B cell (primary cell): Measurements from ENCODE around the gene GPA33. TPM values are rescaled to one million over a fixed set of nuclear protein-coding genes. Genes with fewer than 3 reads are reported as not detected.

Experiments used
- ATAC-seq: fragments of 200-7000 bp; cut with Tn5 transposase; one replicate; pipeline ENCODE4 v1.10.0; 2021; ENCODE audit warnings: low read depth, mild to moderate bottlenecking, moderate number of reproducible peaks, moderate library complexity
- CTCF ChIA-PET: fragments of 350-600 bp; sonication (Branson Sonifier 250); formaldehyde crosslinking; loops from one replicate; lab custom pipeline; 2021; ENCODE audit warnings: antibody characterized with exemption, inconsistent platforms; lab: Charles Lee
- POLR2A ChIA-PET: fragments of 350-600 bp; sonication (Branson Sonifier 250); formaldehyde crosslinking; loops from one replicate; lab custom pipeline; 2021; ENCODE audit warnings: antibody characterized with exemption; lab: Charles Lee
- DNase-seq: peaks from one replicate; pipeline ENCODE4 v3.0.0; 2013
- H2AFZ ChIP-seq: 2 replicates; pipeline ENCODE4 v1.6.1; 2012; ENCODE audit warnings: mild to moderate bottlenecking, low read depth, low read length; ENCODE audit not compliant: insufficient read depth, poor library complexity, severe bottlenecking
- H3K27ac ChIP-seq, 2 donors: 1 replicate in 1 of 2; 2 replicates in 1 of 2; pipeline ENCODE4 v1.5.1; 2012 to 2013; ENCODE audit warnings: low read length in 2 of 2, mild to moderate bottlenecking in 2 of 2, moderate library complexity in 1 of 2
- H3K27me3 ChIP-seq, 4 experiments: fragments of 200-600 bp in 1 of 4; sonication (generic) in 1 of 4; replicated peaks in 1 of 4; 1 replicate in 2 of 4; 2 replicates in 2 of 4; pipeline versions ENCODE4 v1.6.1 to v1.7.0; 2013 to 2016; ENCODE audit warnings: low read length in 3 of 4, mild to moderate bottlenecking in 2 of 4, mixed read lengths in 1 of 4, moderate library complexity in 1 of 4; ENCODE audit not compliant: insufficient read depth in 4 of 4, control insufficient read depth in 3 of 4; ENCODE audit errors: control extremely low read depth in 1 of 4
- H3K36me3 ChIP-seq, 2 experiments: replicated peaks in 1 of 2; 1 replicate in 1 of 2; 2 replicates in 1 of 2; pipeline versions ENCODE4 v1.6.1 to v1.7.1; 2013; ENCODE audit warnings: low read length in 1 of 2; ENCODE audit not compliant: insufficient read depth in 2 of 2, control insufficient read depth in 1 of 2; ENCODE audit errors: control extremely low read depth in 1 of 2, extremely low read depth in 1 of 2
- H3K4me1 ChIP-seq, 2 donors: fragments of 200-600 bp in 1 of 2; sonication (generic) in 1 of 2; 1 replicate in 1 of 2; 2 replicates in 1 of 2; pipeline versions ENCODE4 v1.5.1 to v1.6.1; 2013 to 2017; ENCODE audit warnings: low read length in 2 of 2; ENCODE audit not compliant: control insufficient read depth in 2 of 2, insufficient read depth in 2 of 2
- H3K4me2 ChIP-seq: replicated peaks from 2 replicates; pipeline ENCODE3; 2012; ENCODE audit warnings: mild to moderate bottlenecking, low read depth, low read length; ENCODE audit not compliant: poor library complexity, severe bottlenecking
- H3K4me3 ChIP-seq, 5 experiments: fragments of 200-600 bp in 1 of 5; sonication (generic) in 1 of 5; 1 replicate in 3 of 5; 2 replicates in 2 of 5; pipeline versions ENCODE4 v1.5.1 to v1.7.0; 2011 to 2016; ENCODE audit warnings: low read length in 4 of 5, mild to moderate bottlenecking in 4 of 5, low read depth in 2 of 5, control low read depth in 1 of 5, moderate library complexity in 1 of 5; ENCODE audit not compliant: insufficient read depth in 1 of 5; ENCODE audit errors: control extremely low read depth in 1 of 5, extremely low read depth in 1 of 5
- H3K79me2 ChIP-seq: fragments of 200-600 bp; sonication (generic); one replicate; pipeline ENCODE4 v1.6.0; 2016; ENCODE audit warnings: low read length; ENCODE audit not compliant: control insufficient read depth, insufficient read depth
- H3K9ac ChIP-seq: fragments of 200-600 bp; sonication (generic); 2 replicates; pipeline ENCODE4 v1.6.1; 2017; ENCODE audit warnings: mild to moderate bottlenecking, low read length, moderate library complexity
- H3K9me3 ChIP-seq, 3 donors: one replicate each; pipeline versions ENCODE4 v1.6.1 to v1.7.1; 2013; ENCODE audit warnings: low read length in 2 of 3; ENCODE audit not compliant: control insufficient read depth in 2 of 3, insufficient read depth in 1 of 3; ENCODE audit errors: control extremely low read depth in 1 of 3
- H4K20me1 ChIP-seq: 2 replicates; pipeline ENCODE4 v1.6.0; 2012; ENCODE audit warnings: mild to moderate bottlenecking, low read length; ENCODE audit not compliant: insufficient read depth, control insufficient read depth, poor library complexity, severe bottlenecking
- H3K27ac Mint-ChIP-seq: one replicate; pipeline ENCODE4 v1.8.0; 2021; ENCODE audit warnings: mixed read lengths
- H3K27me3 Mint-ChIP-seq: one replicate; pipeline ENCODE4 v1.8.0; 2021; ENCODE audit warnings: mixed read lengths
- H3K4me1 Mint-ChIP-seq: one replicate; pipeline ENCODE4 v1.8.0; 2021; ENCODE audit warnings: mixed read lengths
- H3K4me3 Mint-ChIP-seq: one replicate; pipeline ENCODE4 v1.8.0; 2021; ENCODE audit warnings: mixed read lengths
- H3K9me3 Mint-ChIP-seq: one replicate; pipeline ENCODE4 v1.8.0; 2022; ENCODE audit warnings: mixed read lengths; ENCODE audit not compliant: insufficient read depth
- EZH2 ChIP-seq: IDR thresholded peaks from 2 replicates; pipeline ENCODE4 v1.6.1; 2012; ENCODE audit warnings: borderline replicate concordance, low read depth, mild to moderate bottlenecking, moderate library complexity, low read length; ENCODE audit not compliant: insufficient read depth, poor library complexity, severe bottlenecking
- WGBS: methylation state at CpG from one replicate; pipeline ENCODE4 v1.1.5; 2013; ENCODE audit warnings: missing lambda C conversion rate; ENCODE audit not compliant: insufficient coverage; 5-methylcytosine and 5-hydroxymethylcytosine counted together
- intact Hi-C: fragments of 100-400 bp; cut with micrococcal nuclease; formaldehyde crosslinking; loops from one replicate; pipeline ENCODE4 v1.10.0; 2022
- polyA plus RNA-seq: library from polyadenylated mRNA; depleted of rRNA; stranded (reverse); fragments of >200 nt; gene quantifications from 2 replicates; pipeline ENCODE4 v1.2.3, GENCODE V29; 2012
- total RNA-seq, 2 donors: library from RNA; stranded (reverse); fragments of 120-200 nt in 1 of 2; gene quantifications; 1 replicate in 1 of 2; 2 replicates in 1 of 2; pipeline versions ENCODE4 v1.2.3 to v1.2.4, GENCODE V29; 2013 to 2022
- TF ChIP-seq, protein P1 (sequence below): fragments of 200-600 bp; IDR thresholded peaks from one replicate; pipeline ENCODE4 v1.8.0; 2022; ENCODE audit warnings: antibody characterized with exemption, mild to moderate bottlenecking

The GPA33 gene
- total and polyA plus RNA-seq, 2 donors (not counting 1 experiment from before 2014, with no cell fraction given) = 0.91 to 2.4 TPM

DNA sequence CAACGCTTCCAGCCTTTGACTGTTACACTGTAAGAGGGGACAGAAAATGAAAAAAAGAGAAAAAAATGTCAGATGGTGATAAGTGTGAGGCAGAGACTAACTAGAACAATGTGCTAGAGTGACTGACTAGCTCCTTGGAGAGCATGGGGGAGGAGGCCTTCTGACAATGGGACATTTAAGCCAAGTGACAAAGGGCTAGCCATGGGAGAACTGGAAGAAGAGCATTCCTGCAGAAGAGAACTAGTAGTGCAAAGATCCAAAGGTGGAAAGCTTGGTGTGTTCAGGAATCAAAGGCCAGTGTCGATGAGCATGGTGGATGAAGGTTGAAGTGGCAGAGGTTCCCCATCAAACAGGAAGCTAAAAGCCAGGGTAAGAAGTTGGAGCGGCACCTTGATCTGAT lies 29.5 kb upstream of the GPA33 start:
- intact Hi-C loops = no loop called here
- no peaks in the 10 kb centered on the region for H4K20me1 ChIP-seq
- peaks cover 0 to 23% (median 6%) of the 10 kb centered on the region in 4 experiments for H3K27me3 ChIP-seq
- peaks cover 12 to 13% of the 10 kb centered on the region in 2 donors for H3K4me1 ChIP-seq
- no peak for TF ChIP-seq EZH2
- TF ChIP-seq, protein P1, sequence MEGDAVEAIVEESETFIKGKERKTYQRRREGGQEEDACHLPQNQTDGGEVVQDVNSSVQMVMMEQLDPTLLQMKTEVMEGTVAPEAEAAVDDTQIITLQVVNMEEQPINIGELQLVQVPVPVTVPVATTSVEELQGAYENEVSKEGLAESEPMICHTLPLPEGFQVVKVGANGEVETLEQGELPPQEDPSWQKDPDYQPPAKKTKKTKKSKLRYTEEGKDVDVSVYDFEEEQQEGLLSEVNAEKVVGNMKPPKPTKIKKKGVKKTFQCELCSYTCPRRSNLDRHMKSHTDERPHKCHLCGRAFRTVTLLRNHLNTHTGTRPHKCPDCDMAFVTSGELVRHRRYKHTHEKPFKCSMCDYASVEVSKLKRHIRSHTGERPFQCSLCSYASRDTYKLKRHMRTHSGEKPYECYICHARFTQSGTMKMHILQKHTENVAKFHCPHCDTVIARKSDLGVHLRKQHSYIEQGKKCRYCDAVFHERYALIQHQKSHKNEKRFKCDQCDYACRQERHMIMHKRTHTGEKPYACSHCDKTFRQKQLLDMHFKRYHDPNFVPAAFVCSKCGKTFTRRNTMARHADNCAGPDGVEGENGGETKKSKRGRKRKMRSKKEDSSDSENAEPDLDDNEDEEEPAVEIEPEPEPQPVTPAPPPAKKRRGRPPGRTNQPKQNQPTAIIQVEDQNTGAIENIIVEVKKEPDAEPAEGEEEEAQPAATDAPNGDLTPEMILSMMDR = no peak
- DNase-seq = no peak
- H3K4me3 ChIP-seq = no peak overlapping the region
- WGBS = 100% methylated on average over 1 of the region's 3 CpGs
- H3K4me2 ChIP-seq = no peak overlapping the region
- H3K4me1 Mint-ChIP-seq = peaks cover 8% of the 10 kb centered on the region
- no peaks in the 10 kb centered on the region for H3K36me3 ChIP-seq
- ChIA-PET CTCF (no interaction called here), POLR2A (no interaction called here)
- ATAC-seq = no peak
- H3K4me3 Mint-ChIP-seq = no peak overlapping the region
- no peak overlapping the region for H2AFZ ChIP-seq
- no peak overlapping the region for H3K27ac Mint-ChIP-seq
- peaks cover 37% of the 10 kb centered on the region for H3K27me3 Mint-ChIP-seq
- H3K9ac ChIP-seq = no peak overlapping the region
- H3K27ac ChIP-seq = no peak overlapping the region
- H3K9me3 ChIP-seq = no peaks in the 10 kb centered on the region
- H3K79me2 ChIP-seq = no peaks in the 10 kb centered on the region
- H3K9me3 Mint-ChIP-seq = no peaks in the 10 kb centered on the region

DNA sequence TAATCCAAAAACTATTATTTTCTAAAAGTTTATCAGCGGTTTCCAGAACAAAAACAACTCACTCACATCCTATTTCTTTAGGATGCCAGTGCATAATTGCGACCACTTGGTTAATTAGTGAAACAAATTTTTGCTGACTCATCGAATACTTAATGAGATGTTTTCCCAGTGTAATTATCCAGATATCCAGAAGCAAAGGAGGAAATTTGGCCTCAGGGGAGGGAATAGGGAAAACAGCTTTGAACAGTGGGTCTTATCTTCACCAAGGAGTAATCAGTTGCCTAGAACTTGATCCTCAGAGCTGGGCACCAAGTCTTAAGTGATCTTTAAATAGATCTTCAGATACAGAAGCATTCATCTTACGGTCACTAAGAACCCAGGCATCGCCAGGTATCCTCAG lies 28.0 kb upstream of the GPA33 start:
- intact Hi-C loops = no loop called here
- Mint-ChIP-seq H3K9me3 (no peaks in the 10 kb centered on the region), H3K4me1 (peaks cover 11% of the 10 kb centered on the region), H3K4me3 (no peak overlapping the region), H3K27ac (no peak overlapping the region), H3K27me3 (peaks cover 34% of the 10 kb centered on the region)
- no peak for TF ChIP-seq EZH2
- TF ChIP-seq, protein P1 = no peak
- no peaks in the 10 kb centered on the region for H4K20me1 ChIP-seq
- WGBS = 100% methylated on average over 1 of the region's 5 CpGs
- H3K4me1 ChIP-seq = peaks cover 16 to 17% of the 10 kb centered on the region in 2 donors
- DNase-seq (no peak), ATAC-seq (no peak)
- CTCF ChIA-PET = no interaction called here
- no peaks in the 10 kb centered on the region for H3K36me3 ChIP-seq
- no peaks in the 10 kb centered on the region for H3K79me2 ChIP-seq
- no peak overlapping the region for H3K4me3 ChIP-seq
- no peak overlapping the region for H3K27ac ChIP-seq
- H2AFZ ChIP-seq = no peak overlapping the region
- POLR2A ChIA-PET = no interaction called here
- no peaks in the 10 kb centered on the region for H3K9me3 ChIP-seq
- no peak overlapping the region for H3K9ac ChIP-seq
- H3K27me3 ChIP-seq = peaks cover 0 to 26% (median 6%) of the 10 kb centered on the region in 4 experiments
- no peak overlapping the region for H3K4me2 ChIP-seq
